Dermis microvascular lymphatic vessel endothelial cell (primary cell): ENCODE measurements around the gene COX5B. TPM values are rescaled to one million over a fixed set of nuclear protein-coding genes. Genes with fewer than 3 reads are reported as not detected.
"Not testable (repeated sequence)": the region's sequence is repeated elsewhere in the genome, so short reads cannot be mapped to it uniquely, and the experiment has no call there.

Source experiments
- DNase-seq, 2 donors: peaks; one replicate each; pipeline versions ENCODE4 v3.0.0 to v3.0.0-alpha.2; 2010; ENCODE audit warnings: low read depth in 2 of 2
- total RNA-seq: library from RNA; depleted of rRNA; stranded (reverse); fragments of >200 nt; gene quantifications from 2 replicates; pipeline ENCODE4 v1.2.1, GENCODE V29; 2014

The COX5B gene, protein sequence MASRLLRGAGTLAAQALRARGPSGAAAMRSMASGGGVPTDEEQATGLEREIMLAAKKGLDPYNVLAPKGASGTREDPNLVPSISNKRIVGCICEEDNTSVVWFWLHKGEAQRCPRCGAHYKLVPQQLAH
- total RNA-seq, result 320 and 449 TPM in 2 replicates

DNA sequence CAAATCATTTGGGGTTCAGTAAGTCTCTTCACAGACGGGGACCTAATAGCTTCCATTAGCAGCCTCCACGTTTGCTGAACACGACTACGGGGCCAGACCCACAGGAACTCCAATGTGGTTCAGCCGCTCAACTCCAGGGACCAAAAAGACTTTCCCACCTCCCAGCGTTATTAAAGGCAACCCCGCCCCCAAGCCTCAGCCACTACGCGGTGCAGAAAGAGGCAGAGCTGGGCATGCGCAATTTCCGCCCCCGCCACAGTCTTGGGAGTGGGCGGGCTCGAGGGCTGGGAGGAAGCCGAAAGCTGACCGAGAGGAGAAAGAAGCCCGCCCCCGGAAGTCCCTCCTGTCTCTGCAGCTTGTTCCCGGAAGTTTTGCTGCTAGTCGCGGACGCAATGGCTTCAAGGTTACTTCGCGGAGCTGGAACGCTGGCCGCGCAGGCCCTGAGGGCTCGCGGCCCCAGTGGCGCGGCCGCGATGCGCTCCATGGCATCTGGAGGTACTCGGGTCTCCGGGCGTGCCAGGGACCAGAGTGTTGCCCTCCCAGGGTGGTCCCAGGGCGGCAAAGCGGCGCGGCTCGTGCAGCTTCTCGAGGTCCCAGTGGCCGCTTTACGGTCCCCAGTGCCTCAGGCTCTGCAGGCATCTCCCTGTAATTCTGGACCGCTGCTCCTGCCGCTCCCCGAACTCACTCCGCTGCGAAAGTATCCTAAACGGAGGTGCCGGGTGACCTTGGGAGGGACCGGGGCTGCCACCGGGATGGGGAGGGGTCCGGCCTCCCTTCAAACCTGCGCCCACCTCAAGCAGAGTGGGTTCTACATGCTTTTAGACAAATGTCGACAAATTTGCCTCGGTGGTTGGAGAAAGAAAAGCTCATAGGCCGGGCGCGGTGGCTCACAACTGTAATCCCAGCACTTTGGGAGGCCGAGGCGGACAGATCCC lies at the start of gene COX5B:
TSS of gene COX5B (plus strand) at position 368 of the 935 bp plus-strand sequence. CDS start at position 393, 25 bp downstream.
- DNase-seq, result peak; percentile 90 to 97

DNA sequence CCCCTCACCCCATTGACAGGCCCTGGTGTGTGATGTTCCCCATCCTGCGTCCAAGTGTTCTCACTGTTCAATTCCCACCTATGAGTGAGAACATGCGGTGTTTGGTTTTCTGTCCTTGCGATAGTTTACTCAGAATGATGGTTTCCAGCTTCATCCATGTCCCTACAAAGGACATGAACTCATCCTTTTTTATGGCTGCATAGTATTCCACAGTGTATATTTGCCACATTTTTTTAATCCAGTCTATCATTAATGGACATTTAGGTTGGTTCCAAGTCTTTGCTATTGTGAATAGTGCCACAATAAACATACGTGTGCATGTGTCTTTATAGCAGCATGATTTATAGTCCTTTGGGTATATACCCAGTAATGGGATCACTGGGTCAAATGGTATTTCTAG lies 49.7 kb upstream of the COX5B start:
- DNase-seq, result not testable (repeated sequence)

DNA sequence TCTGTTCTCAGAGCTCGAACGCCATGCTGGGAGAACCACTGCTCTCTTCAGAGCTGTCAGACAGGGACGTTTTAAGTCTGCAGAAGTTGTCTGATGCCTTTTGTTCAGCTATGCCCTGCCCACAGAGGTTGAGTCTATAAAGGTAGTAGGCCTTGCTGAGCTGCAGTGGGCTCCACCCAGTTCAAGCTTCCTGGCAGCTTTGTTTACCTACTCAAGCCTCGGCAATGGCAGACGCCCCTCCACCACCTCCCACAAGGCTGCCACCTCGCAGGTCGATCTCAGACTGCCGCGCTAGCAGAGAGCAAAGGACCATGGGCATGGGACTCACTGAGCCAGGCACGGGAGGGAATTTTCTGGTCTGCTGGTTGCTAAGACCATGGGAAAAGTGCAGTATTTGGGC lies 44.3 kb upstream of the COX5B start:
- not testable (repeated sequence) for DNase-seq

DNA sequence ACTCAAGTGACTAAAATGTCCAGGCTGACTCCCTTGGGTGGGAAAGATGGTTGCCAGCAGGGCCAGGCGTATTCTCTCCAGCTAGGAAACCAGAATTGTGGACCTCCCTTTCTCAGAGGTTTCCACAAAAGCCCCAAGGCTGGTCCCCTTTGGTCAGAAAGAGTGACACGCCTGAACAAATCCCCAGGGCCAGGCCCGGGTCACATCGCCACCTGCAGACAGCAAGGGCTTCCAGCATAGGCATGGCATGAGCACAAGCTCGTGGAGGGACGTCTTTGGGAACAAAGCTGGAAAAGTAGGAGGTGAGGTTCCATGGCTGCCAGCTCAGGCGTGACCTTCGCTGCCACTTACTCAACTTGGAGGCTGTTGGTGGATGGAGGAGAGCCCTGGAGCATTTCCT lies 40.8 kb upstream of the COX5B start:
- not testable (repeated sequence) for DNase-seq

DNA sequence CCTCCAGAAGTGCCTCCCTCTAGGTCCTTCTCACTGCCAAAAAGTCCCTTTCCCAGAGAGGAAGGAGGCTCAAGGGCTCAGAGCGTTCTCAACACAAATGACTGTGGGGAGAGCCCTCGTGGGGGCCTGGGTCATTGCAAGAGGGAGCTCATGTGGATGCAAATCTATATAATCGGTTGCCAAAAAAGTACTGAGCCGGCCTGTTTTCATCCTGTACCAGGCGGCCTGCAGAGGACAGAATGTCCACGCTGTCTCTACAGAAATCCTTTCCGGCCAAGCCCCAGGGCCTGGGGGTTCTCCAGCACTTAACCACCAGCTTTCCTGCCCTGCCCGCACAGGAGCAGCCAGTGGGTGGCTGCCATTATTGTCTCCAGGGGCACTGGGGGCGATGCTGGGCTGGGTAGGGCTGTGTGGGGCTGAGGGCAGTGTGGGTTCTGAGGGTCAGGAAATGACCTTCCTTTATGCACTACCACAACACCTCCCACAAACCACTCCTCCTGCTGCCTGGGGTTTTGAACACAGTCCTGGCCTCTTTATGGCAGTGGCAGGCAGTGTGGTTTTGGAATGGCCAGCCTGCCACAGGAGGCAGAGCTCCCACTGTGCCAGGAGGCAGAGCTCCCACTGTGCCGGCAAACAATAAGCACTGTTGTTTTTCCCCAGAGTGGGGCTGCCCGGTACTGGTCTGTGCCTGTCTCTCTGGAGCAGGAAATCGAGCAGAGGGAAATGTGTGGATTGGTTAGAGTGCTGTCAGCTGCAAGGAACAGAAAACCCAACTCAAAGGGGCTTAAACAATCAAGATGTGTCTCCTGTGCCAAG lies 40.1 kb upstream of the COX5B start:
- not testable (repeated sequence) for DNase-seq

DNA sequence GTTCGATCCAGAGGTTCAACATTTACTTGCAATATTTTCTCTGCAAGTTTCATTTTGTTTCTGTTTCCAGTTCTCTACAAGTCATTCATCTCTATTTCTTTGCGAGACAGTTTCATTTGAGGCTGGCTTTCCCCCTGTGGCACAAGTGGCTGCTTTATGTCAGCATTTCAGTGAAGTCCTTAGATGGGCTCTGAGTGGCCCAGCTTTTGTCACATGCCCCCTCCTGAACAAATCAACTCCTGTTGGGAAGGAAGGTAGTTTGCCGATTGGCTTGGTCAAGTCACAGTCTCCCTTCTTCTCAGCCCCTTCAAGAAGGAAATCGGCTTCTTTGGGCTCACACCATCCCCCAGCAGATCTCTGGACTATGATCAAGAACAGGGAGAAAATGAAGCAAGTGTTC lies 37.1 kb upstream of the COX5B start:
- not testable (repeated sequence) for DNase-seq

DNA sequence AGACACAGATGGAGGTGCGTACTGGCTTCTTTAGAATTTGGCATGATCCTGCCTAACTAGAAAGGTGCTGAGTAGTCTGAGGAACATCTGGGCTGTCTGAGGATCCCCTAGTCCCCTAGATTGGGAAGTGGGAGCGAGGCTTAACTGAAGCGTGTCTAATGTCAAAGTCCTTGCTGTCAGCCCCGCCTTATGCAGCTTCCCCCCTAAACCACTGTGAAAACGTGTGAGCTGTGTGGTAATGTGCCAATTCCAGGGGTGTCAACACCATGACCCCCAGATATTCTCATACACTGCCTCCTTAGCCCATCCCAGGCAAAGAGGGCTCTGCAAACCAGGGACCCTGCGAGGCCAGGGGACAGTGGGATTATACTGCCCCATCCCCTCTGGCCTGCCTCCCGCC lies 34.0 kb upstream of the COX5B start:
- not testable (repeated sequence) for DNase-seq

DNA sequence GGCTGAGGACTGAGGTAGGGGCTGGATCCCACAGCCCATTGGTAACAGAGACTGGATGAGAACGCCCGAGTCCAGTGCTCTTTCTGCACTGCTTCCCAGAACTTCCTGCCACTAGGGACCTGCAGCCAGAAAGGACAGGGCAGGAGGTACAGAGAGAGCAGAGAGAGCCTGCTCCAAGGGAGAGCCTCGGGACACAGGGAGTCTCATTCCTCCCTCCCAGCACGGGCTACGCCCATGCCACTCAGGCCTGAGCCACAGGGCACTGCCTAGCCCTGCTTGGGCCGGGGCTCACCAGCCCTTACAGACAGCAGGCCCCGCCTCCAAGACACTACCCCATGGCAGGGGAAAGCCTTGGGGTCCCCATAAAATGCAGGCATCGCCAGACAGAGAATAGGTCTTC lies 30.1 kb upstream of the COX5B start:
- DNase-seq, result not testable (repeated sequence)

DNA sequence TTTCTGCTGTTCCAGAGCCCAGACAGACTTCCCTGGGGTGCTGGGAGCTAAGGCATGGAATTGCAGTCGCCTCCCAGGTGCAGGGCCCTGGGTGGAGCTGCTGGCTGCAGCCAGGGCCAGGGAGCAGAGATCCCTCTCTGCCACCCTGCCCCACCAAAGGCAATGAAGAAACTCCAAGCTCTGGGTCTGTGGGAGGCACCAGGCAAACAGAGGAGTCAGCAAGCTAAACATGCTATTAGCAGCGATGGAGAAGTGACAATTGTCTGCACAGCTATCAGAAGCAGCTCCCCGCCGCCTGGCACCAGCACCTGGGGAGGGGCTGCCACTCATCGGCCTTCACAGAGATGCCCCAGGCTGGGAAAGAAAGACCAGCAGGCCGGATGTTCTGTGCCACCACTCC lies 28.0 kb upstream of the COX5B start:
- no peak for DNase-seq

DNA sequence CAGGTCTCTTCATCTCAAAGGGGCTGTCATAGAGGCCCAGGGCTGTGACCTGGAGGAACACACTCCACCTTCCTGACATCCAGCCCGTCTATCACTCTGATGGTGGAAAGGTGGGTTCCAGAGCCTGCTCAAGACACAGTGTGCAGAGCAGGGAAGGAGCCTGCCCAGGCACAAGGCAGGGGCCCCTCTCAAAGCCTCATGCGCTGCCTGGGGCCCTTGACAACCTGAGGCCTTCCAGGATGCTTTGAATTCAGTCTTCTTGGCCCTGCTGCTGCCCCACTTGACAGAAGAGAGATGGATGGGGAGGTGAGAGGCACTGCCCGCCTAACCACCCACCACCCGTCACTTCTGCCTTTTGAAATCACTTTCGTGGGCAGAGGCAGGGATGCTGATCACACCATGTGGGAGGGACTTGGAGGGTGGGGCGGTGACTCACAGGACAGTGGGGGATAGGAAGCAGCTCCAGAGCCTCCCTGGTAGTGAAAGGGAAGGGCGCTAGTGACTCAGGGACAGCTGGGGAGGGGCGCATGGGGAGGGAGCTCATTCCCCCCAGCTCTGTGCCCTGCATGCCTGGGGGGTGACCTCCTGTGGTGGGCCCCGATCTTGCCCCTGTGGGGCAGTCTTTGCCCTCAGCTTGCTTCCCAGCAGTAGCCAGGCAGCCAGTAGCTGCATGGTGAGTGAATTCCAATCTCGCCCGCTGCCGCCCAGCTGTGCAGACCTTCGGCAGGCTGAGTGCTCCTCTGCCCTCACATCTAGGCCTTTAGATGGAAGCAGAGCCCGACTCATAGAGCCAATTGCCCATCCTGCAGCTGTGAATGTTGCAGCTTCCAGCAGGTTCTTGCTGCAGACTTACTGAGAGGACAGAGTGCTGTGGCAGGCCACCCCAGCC lies 26.7 kb upstream of the COX5B start:
- not testable (repeated sequence) for DNase-seq

DNA sequence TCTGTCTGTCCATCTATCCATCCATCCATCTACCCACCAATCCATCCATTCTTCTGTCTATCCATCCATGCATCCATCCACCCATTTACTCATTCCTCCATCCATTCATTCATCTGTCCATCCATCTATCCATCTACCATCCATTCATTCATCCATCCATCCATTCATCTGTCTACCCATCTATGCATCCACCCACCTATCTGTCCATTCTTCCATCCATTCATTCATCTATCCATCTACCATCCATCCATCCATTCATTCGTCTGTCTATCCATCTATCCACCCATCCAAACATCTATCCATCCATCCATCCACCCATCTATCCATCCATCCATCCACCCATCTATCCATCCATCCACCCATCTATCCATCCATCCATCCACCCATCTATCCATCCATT lies 25.4 kb upstream of the COX5B start:
- not testable (repeated sequence) for DNase-seq

DNA sequence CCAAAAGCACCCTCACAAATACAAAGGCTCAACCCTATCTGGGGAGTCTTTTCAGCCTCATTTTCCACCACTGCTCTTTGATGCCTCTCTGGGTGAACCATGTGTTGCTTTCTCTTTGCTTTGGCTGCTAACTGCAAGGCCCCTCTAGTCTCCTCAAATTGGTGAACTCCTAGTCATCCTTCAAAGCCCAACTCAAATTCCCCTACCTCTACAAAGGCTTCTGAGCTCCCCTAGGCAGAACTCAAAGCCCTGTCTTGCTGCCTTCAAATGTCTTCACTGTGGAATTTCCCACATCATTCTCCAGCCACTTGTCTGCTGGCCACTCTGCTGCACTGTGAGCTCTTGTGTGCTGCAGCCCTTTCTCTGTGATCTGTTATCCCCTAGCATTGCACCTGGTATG lies 22.9 kb upstream of the COX5B start:
- DNase-seq, result not testable (repeated sequence)

DNA sequence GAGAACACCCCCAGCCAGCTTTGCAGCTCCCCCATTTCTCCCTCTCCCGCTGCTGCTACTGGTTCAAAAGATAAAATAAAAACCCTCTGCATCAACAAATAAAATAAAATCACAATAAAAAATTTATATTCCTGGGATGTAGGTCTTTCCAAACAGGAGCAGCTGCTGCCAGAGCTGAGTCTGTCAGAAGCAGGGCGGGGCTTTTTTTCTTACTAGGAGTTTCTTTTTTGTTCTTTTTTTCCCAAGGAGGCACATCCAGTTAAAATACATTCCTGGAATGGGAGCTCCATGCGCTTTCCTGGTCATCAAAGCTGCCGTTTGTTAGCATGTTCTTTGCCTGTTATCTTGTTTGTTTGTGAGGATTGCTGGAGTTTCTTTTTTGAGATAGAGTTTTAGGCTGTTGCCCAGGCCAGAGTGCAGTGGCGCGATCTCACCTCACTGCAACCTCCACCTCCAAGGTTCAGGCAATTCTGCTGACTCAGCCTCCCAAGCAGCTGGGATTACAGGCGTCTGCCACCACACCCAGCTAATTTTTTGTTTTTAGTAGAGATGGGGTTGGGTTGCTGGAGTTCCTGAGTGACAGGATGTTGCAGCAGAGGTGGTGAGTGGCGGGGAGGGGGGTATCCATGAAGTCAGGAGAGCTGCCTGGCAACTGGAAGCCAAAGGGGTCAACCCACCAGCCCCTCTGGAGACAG lies 20.4 kb upstream of the COX5B start:
- DNase-seq, result not testable (repeated sequence)

DNA sequence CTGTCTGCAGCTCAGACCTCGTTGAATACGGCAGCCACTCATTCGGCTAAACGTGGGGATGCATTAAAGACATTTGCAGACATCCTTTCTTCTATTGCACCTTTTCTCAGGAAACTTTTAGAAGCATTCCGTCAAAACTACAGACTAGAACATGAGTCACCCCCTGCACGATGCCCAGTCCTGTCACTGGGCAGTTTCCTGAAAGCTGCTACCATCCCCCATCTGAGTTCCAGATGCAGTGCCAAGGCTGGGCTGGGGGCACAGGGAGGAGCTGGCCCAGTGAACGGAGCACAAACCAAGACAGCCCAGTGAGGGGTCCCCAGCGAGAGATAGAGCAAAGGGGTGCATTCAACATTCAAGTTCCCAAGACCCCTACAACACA lies 19.8 kb upstream of the COX5B start:
- not testable (repeated sequence) for DNase-seq

DNA sequence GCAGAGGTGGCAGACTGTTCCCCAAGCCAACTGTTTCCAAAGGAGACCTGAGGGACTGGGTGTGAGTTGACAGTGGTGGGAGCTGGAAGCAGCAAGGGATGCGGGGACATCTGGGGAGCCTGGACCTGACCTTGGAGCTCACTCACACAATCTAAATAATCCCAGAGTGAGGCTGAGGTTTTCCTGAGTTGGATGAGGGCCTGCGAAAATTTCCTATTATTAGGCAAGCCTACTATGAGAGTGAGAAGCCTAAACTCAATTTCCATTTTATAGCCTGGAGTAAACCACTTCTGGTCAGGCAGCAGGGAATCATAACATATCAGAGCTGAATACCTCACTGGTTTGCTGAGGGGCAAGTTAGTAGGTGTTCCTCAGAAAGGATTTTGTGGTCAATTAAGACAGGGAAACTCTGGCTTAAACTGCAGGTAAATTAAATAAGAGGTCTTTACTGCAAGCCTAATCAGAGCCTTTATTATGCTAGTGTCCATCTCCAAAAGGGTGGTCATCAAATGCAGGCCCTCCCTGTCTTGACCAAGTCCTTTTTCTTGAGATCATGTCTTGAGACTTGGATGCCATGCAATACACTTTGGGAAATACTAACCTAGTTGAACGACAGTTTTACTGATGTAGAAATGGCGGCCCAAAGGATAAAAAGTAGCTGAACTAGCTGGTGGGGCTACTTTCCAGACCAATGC lies 1.7 kb upstream of the COX5B start:
- DNase-seq, result no peak

DNA sequence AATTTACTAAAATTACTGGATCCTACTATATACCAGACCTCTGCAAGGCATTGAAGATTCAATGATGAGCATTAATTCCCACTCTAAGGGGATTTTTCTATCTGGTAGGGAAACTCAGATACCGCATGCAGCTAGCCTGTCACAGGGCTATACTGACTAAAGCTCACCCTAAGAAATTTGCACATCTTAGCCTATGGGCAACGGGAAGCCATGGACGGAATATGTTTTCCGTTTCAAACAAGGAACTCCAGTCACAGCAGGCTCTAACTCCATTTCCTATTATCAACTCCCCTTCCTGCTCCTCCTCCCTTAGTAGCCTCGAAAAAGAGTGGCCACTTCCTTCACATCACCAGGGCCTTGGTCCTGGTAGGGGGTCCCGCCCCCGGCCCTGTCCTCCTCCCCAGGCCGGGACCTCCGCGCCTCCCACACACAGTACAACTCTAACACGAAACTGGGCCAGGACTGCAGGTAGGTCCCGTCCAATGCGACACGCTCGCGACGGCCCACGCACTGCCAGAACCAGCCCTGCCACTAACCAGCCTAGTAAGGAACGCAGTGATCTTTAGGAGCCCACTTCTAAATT lies 659 bp upstream of the COX5B start:
- peak in 1 of 2 donors; percentile 41 for DNase-seq

DNA sequence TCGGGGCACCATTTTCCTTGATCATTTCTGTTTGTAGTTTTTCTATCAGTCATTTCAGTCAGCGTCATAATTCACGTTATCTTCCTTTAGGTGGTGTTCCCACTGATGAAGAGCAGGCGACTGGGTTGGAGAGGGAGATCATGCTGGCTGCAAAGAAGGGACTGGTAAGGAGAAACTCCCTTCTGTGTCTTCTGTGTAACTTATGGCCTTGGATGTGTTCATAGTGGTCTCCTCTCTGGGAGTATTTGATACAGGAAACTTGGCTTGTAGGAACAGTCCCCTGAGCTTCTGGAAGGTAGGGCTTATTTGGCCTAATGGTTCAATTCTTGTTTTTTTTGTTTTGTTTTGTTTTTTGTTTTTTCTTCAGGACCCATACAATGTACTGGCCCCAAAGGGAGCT lies 1.1 kb downstream of the COX5B start:
- DNase-seq, result no peak

DNA sequence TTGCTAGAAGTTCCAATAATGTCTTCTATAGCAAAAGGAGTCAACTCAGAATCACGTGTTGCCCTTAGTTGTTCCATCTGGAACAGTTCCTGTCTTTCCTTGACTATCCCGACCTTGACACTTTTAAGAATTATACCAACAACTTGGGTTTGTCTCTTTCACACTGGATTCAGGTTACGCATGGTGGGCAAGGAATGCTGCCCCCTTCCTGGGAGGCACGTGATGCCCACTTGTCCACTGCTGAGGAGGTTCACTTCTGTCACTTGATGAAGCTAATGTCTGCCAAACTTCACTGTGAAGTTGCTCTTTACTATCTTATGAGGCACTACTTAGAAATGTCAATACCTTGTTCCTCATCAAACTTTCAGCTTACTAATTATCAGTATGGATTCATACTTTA lies 5.3 kb downstream of the COX5B start:
- DNase-seq, result no peak

DNA sequence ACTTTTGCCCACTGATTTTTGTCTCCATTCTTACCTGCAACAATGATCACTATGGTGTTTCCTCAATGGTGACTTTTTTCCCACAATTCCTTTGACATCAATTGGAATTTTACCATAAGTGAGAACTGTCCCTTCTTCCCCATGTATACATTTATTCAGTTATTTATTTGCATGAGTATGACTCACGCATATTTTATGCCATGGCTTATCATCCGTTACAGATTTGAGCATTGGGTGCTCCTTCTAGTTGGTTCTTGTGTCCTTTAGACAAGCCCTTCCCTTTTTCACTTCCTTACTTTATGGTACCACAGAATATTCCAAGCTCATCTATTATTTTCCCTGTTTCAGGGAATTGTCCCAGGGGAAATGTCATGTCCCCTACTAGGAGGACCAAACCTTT lies 7.6 kb downstream of the COX5B start:
- no peak for DNase-seq
